Large intestine (tissue), 3 donors: Measurements from ENCODE around the gene ADAR. TPM values are rescaled to one million over a fixed set of nuclear protein-coding genes. Genes with fewer than 3 reads are reported as not detected.

ENCODE experiments used
- DNase-seq, 2 donors: peaks; one replicate each; pipeline versions ENCODE4 v3.0.0 to v3.0.0-alpha.2; 2013
- H3K27ac ChIP-seq: one replicate; pipeline ENCODE4 v1.5.1; 2013; ENCODE audit warnings: low read length
- H3K27me3 ChIP-seq: 2 replicates; pipeline ENCODE4 v1.6.1; 2013; ENCODE audit warnings: low read length; ENCODE audit not compliant: control insufficient read depth, insufficient read depth
- H3K36me3 ChIP-seq: 2 replicates; pipeline ENCODE4 v1.6.1; 2013; ENCODE audit warnings: low read length; ENCODE audit not compliant: control insufficient read depth, insufficient read depth
- H3K4me1 ChIP-seq: one replicate; pipeline ENCODE4 v1.6.1; 2013; ENCODE audit warnings: low read length; ENCODE audit not compliant: control insufficient read depth, insufficient read depth
- H3K4me3 ChIP-seq: one replicate; pipeline ENCODE4 v1.5.1; 2013; ENCODE audit warnings: low read length
- H3K9me3 ChIP-seq: one replicate; pipeline ENCODE4 v1.6.1; 2013; ENCODE audit warnings: mild to moderate bottlenecking, low read depth, low read length, moderate library complexity; ENCODE audit not compliant: control insufficient read depth
- WGBS: methylation state at CpG from one replicate; pipeline ENCODE4 v1.1.5; 2013; ENCODE audit warnings: low lambda C conversion rate; ENCODE audit not compliant: insufficient coverage; 5-methylcytosine and 5-hydroxymethylcytosine counted together
- polyA plus RNA-seq: library from polyadenylated mRNA; unstranded; fragments of 120-200 nt; gene quantifications from one replicate; pipeline ENCODE4 v1.2.1, GENCODE V29; 2013

ADAR gene
- polyA plus RNA-seq, 1 donor = 123 TPM

GRCh38 chr1:154619181-154619948 is 11.4 kb upstream of the ADAR start:
- WGBS = 95% methylated on average over 3 of the region's 5 CpGs
- Histone ChIP-seq H3K36me3 (peaks cover 2% of the 10 kb centered on the region), H3K27me3 (no peaks in the 10 kb centered on the region), H3K4me1 (no peaks in the 10 kb centered on the region), H3K27ac (no peak overlapping the region), H3K9me3 (no peaks in the 10 kb centered on the region), H3K4me3 (no peak overlapping the region)
- no peak for DNase-seq

GRCh38 chr1:154616659-154617345 is 8.8 kb upstream of the ADAR start:
- Histone ChIP-seq H3K27me3 (no peaks in the 10 kb centered on the region), H3K27ac (no peak overlapping the region), H3K4me1 (no peaks in the 10 kb centered on the region), H3K36me3 (no peaks in the 10 kb centered on the region), H3K4me3 (no peak overlapping the region), H3K9me3 (no peaks in the 10 kb centered on the region)
- 82% methylated on average over 3 of the region's 5 CpGs for WGBS
- no peak for DNase-seq

GRCh38 chr1:154615411-154615810 is 7.4 kb upstream of the ADAR start:
- no peak for DNase-seq
- Histone ChIP-seq H3K9me3 (no peaks in the 10 kb centered on the region), H3K27ac (no peak overlapping the region), H3K27me3 (no peaks in the 10 kb centered on the region), H3K36me3 (no peaks in the 10 kb centered on the region), H3K4me1 (no peaks in the 10 kb centered on the region), H3K4me3 (no peak overlapping the region)
- 100% methylated on average over 1 of the region's 4 CpGs for WGBS

- no peaks in the 10 kb centered on the region for H3K27me3 ChIP-seq
- no peaks in the 10 kb centered on the region for H3K36me3 ChIP-seq
- DNase-seq = no peak
- no peaks in the 10 kb centered on the region for H3K4me1 ChIP-seq
- H3K9me3 ChIP-seq = no peaks in the 10 kb centered on the region
- no peak overlapping the region for H3K27ac ChIP-seq
- no peak overlapping the region for H3K4me3 ChIP-seq
- no CpG with 5 or more reads among the region's 6 CpGs for WGBS
Measured at GRCh38 chr1:154614901-154615300, 6.9 kb upstream of the ADAR start.

DNA sequence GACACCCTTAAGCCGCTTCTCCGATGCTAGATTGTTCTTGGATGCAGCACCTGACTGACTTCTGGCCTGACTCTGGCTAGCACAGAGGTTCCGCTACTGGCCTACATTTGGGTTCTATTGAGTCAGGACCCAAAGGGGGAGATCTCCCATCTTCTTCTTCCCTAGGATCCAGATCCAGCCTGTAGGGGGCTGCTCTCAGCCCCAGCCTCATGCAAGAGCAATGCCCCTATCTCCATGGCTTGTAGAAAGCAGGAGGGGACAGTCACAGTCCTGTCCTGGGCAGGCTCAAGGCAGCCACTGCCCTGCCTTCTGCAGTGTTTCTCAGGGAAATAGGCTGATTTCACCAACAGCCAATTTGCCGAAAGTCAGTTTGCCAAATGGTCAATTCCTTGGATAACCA is 6.3 kb upstream of the ADAR start:
- Histone ChIP-seq H3K36me3 (no peaks in the 10 kb centered on the region), H3K4me1 (peaks cover 3% of the 10 kb centered on the region), H3K4me3 (no peak overlapping the region), H3K9me3 (no peaks in the 10 kb centered on the region), H3K27ac (no peak overlapping the region), H3K27me3 (no peaks in the 10 kb centered on the region)
- no peak for DNase-seq
- WGBS = no CpG with 5 or more reads among the region's 4 CpGs

- WGBS = 95% methylated on average over 4 of the region's 10 CpGs
- no peaks in the 10 kb centered on the region for H3K9me3 ChIP-seq
- H3K36me3 ChIP-seq = no peaks in the 10 kb centered on the region
- no peak overlapping the region for H3K27ac ChIP-seq
- H3K4me3 ChIP-seq = no peak overlapping the region
- no peak for DNase-seq
- H3K4me1 ChIP-seq = peaks cover 11% of the 10 kb centered on the region
- no peaks in the 10 kb centered on the region for H3K27me3 ChIP-seq
Measured at GRCh38 chr1:154611150-154611862, 3.3 kb upstream of the ADAR start.

DNA sequence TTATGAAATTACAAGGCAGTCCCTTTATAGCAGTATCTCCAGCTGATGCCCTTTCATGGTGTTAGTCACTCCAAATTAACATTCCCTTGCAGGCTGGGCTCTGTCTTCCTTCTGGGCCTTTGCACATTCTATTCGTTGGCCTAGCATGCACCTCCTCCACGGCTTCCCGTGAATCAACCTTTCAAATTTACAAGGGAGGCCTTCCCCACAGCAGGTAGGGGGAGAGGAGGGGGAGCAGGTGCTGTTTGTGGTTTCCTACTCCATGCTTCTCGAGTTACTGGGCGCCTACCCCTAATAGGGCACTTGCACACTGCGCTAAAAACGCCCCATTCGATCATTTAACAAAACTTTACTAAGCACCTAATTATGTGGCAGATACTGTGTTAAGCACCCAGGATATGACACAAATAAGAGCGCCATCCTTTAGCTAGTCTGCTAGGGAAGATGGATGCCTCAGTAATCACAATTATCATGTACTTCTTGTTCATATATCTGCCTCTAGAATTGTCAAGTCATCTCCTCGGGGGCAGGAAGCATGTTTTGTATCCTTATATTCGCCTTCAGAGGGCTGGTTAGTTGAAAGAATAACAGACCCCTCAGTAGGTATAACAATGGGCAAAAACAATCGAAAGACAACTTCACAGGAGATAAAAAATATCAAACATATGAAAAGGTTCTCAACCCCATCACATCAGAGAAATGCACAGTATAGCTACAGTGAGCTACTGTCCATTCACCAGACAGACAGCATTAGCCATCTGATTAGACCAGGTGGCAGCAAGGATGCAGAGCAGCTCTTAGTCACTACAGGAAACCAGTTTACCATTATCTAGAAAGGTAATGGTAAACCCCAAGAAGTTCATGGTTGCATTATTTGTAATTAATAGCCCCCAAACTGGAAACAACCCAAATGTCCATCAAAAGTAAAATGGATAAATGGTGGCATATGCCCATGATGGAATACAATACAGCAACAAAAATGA is 1.7 kb upstream of the ADAR start:
- no peaks in the 10 kb centered on the region for H3K9me3 ChIP-seq
- no peak for DNase-seq
- peaks cover 22% of the 10 kb centered on the region for H3K4me1 ChIP-seq
- WGBS = 100% methylated on average over 2 of the region's 12 CpGs
- no peak overlapping the region for H3K27ac ChIP-seq
- no peak overlapping the region for H3K4me3 ChIP-seq
- H3K27me3 ChIP-seq = no peaks in the 10 kb centered on the region
- H3K36me3 ChIP-seq = peaks cover 4% of the 10 kb centered on the region

DNA sequence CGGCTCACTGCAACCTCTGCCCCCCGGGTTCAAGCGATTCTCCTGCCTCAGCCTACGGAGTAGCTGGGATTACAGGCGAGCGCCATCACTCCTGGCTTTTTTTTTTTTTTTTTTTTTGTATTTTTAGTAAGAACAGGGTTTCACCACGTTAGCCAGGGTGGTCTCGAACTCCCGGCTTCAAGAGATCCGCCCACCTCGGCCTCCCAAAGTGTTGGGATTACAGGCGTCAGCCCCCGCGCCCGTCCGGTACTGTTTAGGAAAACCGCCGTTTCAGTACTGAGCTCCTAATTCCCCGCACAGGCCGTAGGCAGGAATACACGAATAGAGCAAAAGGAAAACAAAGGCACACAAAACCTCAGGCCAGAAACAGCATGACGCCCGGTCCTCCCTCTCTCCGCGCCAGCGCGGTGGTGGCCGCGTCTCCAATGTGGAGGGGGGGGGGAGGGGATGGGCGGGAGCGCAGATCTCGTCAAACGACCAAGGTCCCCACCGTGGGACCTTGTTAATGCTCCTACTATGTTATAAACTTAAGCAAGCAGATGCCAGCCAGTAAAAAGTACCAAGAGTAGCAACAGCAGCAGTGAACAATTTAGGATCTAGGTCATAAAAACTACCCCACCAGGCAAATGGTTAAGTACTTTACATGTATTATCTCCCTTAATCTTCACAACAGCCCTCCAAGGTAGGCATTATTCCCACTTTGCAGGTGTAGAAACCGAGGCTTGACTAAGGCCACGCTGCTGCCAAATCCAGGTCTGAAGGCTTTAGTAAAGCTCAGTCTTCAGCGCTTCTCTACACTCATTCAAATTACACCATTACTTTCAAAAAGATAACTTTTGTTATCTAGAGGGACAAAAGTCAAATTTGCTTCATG is 648 bp upstream of the ADAR start:
- Histone ChIP-seq H3K9me3 (no peaks in the 10 kb centered on the region), H3K27me3 (no peaks in the 10 kb centered on the region), H3K4me3 (peak overlapping the region; percentile 87), H3K27ac (peak overlapping the region; percentile 98), H3K36me3 (peaks cover 4% of the 10 kb centered on the region), H3K4me1 (peaks cover 23% of the 10 kb centered on the region)
- WGBS = 17% methylated on average over 4 of the region's 37 CpGs
- DNase-seq = peak; percentile 21 to 73

GRCh38 chr1:154607106-154607608 is 829 bp downstream of the ADAR start:
- WGBS = 50% methylated on average over 2 of the region's 11 CpGs

More at GRCh38 chr1:154607106-154607608, 829 bp downstream of the ADAR start:
- Histone ChIP-seq H3K36me3 (peaks cover 8% of the 10 kb centered on the region), H3K27ac (peak overlapping the region; percentile 98), H3K27me3 (no peaks in the 10 kb centered on the region), H3K9me3 (no peaks in the 10 kb centered on the region), H3K4me3 (peak overlapping the region; percentile 87), H3K4me1 (peaks cover 23% of the 10 kb centered on the region)
- no peak for DNase-seq
